GM21390 (cell line): Measurements from ENCODE around the gene MRPL28.
"Not testable (repeated sequence)": the region's sequence is repeated elsewhere in the genome, so short reads cannot be mapped to it uniquely, and the experiment has no call there.

Experiments used
- ATAC-seq: cut with Tn5 transposase; IDR thresholded peaks from one replicate; pipeline ENCODE4 v1.9.1; 2021; ENCODE audit not compliant: unreplicated experiment

The MRPL28 gene

GRCh38 chr16:341095-341973 is 29.0 kb downstream of the MRPL28 start:
- not testable (repeated sequence) for ATAC-seq

GRCh38 chr16:340370-341091 is 29.8 kb downstream of the MRPL28 start:
- no peak for ATAC-seq

- no peak for ATAC-seq
Observed at GRCh38 chr16:339680-340079, 30.7 kb downstream of the MRPL28 start.

- ATAC-seq = no peak
Observed at GRCh38 chr16:337975-338575, 32.3 kb downstream of the MRPL28 start.

GRCh38 chr16:337437-337836 is 32.9 kb downstream of the MRPL28 start:
- ATAC-seq = no peak

GRCh38 chr16:336269-336668 is 34.1 kb downstream of the MRPL28 start:
- ATAC-seq = no peak

- not testable (repeated sequence) for ATAC-seq
Observed at GRCh38 chr16:334861-335632, 35.3 kb downstream of the MRPL28 start.

GRCh38 chr16:334164-334832 is 36.0 kb downstream of the MRPL28 start:
- not testable (repeated sequence) for ATAC-seq

- no peak for ATAC-seq
Observed at GRCh38 chr16:333406-334094, 36.8 kb downstream of the MRPL28 start.

GRCh38 chr16:331181-331814 is 39.0 kb downstream of the MRPL28 start:
- ATAC-seq = not testable (repeated sequence)

- ATAC-seq = no peak
Observed at GRCh38 chr16:330741-331140, 39.6 kb downstream of the MRPL28 start.

GRCh38 chr16:325375-326145 is 44.8 kb downstream of the MRPL28 start:
- ATAC-seq = no peak

GRCh38 chr16:324451-325334 is 45.6 kb downstream of the MRPL28 start:
- no peak for ATAC-seq

GRCh38 chr16:324201-324450 is 46.2 kb downstream of the MRPL28 start:
- ATAC-seq = no peak

GRCh38 chr16:322476-323143 is 47.7 kb downstream of the MRPL28 start:
- ATAC-seq = no peak

- no peak for ATAC-seq
Observed at GRCh38 chr16:321532-321931, 48.8 kb downstream of the MRPL28 start.

- no peak for ATAC-seq
Observed at GRCh38 chr16:320206-320605, 50.1 kb downstream of the MRPL28 start.
